Tibial nerve (tissue), 3 donors: Measurements from ENCODE around the gene FAM180A.

Experiments
- CTCF ChIP-seq, 5 experiments: fragments of 200-600 bp in 3 of 5; fragments of 450-650 bp in 2 of 5; sonication (generic) in 3 of 5; IDR thresholded peaks; one replicate each; pipeline ENCODE4 v1.5.1; 2016 to 2019; ENCODE audit warnings: antibody characterized with exemption in 5 of 5, mild to moderate bottlenecking in 3 of 5, moderate library complexity in 2 of 5
- POLR2A ChIP-seq, 2 donors: fragments of 450-650 bp; IDR thresholded peaks; one replicate each; pipeline ENCODE4 v1.6.1; 2017; ENCODE audit warnings: antibody characterized with exemption in 2 of 2, mild to moderate bottlenecking in 2 of 2, moderate library complexity in 2 of 2

DNA sequence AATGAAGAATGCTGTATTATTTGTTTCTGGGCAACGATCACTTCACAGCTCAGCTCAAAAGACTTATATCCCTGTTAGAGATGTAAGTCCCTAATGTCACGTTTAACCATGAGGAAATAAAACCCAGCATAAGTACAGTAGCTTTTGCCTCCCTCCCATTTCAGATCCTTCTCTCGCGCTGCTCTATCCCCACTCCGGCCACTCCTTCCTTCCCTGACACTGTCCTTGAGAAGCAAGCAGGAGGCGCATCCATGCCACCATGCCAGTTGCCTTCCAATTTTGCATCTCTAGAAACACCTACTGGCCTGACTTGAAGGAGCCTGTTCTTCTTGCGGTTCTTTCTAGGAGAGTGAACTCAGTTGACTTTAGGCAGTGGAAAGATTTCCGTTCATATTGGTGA, 1.2 kb downstream of the FAM180A start:
- TF ChIP-seq POLR2A (IDR thresholded peaks at IDR 0.05) (no peak), CTCF (IDR thresholded peaks at IDR 0.05) (no peak)
